HepG2 (cell line): ENCODE data around the gene RASIP1. TPM values are rescaled to one million over a fixed set of nuclear protein-coding genes. Genes with fewer than 3 reads are reported as not detected.

Source experiments
- ATAC-seq: fragments of 200-7000 bp; cut with Tn5 transposase; 3 replicates; pipeline ENCODE4 v1.9.1; 2020; ENCODE audit warnings: mild to moderate bottlenecking, moderate library complexity
- BruUV-seq: library from RNA; stranded (reverse); fragments of 400-500 nt; replicated peaks from 2 replicates; lab custom pipeline; 2021; lab: Mats Ljungman, UMichigan
- CTCF ChIA-PET: fragments of 300-600 bp; formaldehyde crosslinking; extraction: SDS; loops from one replicate; lab custom pipeline; 2021; ENCODE audit warnings: low total read pairs, inconsistent platforms, low intra/inter-chr PET ratio; lab: Yijun Ruan, JAX
- POLR2A ChIA-PET: fragments of 350-600 bp; sonication (Branson Sonifier 250); formaldehyde crosslinking; loops from one replicate; lab custom pipeline; 2020; ENCODE audit warnings: antibody characterized with exemption, inconsistent platforms; lab: Yijun Ruan, JAX
- DNase-seq: peaks from one replicate; pipeline ENCODE4 v3.0.0-alpha.2; 2015; ENCODE audit warnings: low spot score
- FAIRE-seq: peaks from 3 replicates; lab custom pipeline; 2011; peaks lifted over from hg19 to GRCh38; lab: Jason Lieb, UNC
- H2AFZ ChIP-seq: one replicate; pipeline ENCODE4 v1.6.1; 2011; ENCODE audit warnings: low read length, inconsistent platforms
- H3K27ac ChIP-seq: fragments of 300-600 bp; 3 replicates; pipeline ENCODE4 v1.8.0; 2011; ENCODE audit warnings: mixed run types, mild to moderate bottlenecking, mixed read lengths, low read length, inconsistent platforms; ENCODE audit not compliant: insufficient read depth; ENCODE audit errors: extremely low read length
- H3K27me3 ChIP-seq, 2 experiments: fragments of 200-600 bp in 1 of 2; 2 replicates in 1 of 2; 3 replicates in 1 of 2; pipeline versions ENCODE4 v1.6.0 to v1.8.0; 2011; ENCODE audit warnings: low read length in 2 of 2, mild to moderate bottlenecking in 2 of 2, moderate library complexity in 2 of 2, inconsistent platforms in 1 of 2; ENCODE audit not compliant: insufficient read depth in 2 of 2, control insufficient read depth in 1 of 2
- H3K36me3 ChIP-seq, 2 experiments: fragments of 200-600 bp in 1 of 2; replicated peaks in 1 of 2; 2 replicates in 1 of 2; 3 replicates in 1 of 2; pipeline versions ENCODE4 v1.5.1 to v1.8.0; 2011; ENCODE audit warnings: low read length in 2 of 2, inconsistent platforms in 1 of 2; ENCODE audit not compliant: insufficient read depth in 2 of 2, control insufficient read depth in 1 of 2
- H3K4me1 ChIP-seq: 2 replicates; pipeline ENCODE4 v1.5.1; 2012; ENCODE audit warnings: low read length, inconsistent platforms; ENCODE audit not compliant: insufficient read depth
- H3K4me2 ChIP-seq: 2 replicates; pipeline ENCODE4 v1.6.0; 2011; ENCODE audit warnings: low read depth, low read length, inconsistent platforms
- H3K4me3 ChIP-seq, 3 experiments: fragments of 200-600 bp in 1 of 3; sonication (generic), shearing (Covaris generic) in 1 of 3; replicated peaks in 1 of 3; 2 replicates each; pipeline ENCODE4 v1.5.1; 2011 to 2016; ENCODE audit warnings: low read length in 3 of 3, inconsistent platforms in 2 of 3, low read depth in 2 of 3, mild to moderate bottlenecking in 2 of 3, control low read depth in 1 of 3, mixed read lengths in 1 of 3; ENCODE audit not compliant: insufficient read depth in 1 of 3
- H3K79me2 ChIP-seq: one replicate; pipeline ENCODE4 v1.6.1; 2011; ENCODE audit warnings: low read length, inconsistent platforms; ENCODE audit not compliant: insufficient read depth
- H3K9ac ChIP-seq: 2 replicates; pipeline ENCODE4 v1.6.0; 2011; ENCODE audit warnings: mild to moderate bottlenecking, low read depth, low read length, inconsistent platforms; ENCODE audit not compliant: insufficient read depth
- H3K9me3 ChIP-seq: 2 replicates; pipeline ENCODE4 v1.5.1; 2012; ENCODE audit warnings: mild to moderate bottlenecking, low read length
- H4K20me1 ChIP-seq: 2 replicates; pipeline ENCODE4 v1.6.0; 2011; ENCODE audit warnings: inconsistent platforms, mild to moderate bottlenecking, low read length, moderate library complexity; ENCODE audit not compliant: insufficient read depth
- AFF4 ChIP-seq: sonication (generic); formaldehyde crosslinking; IDR thresholded peaks from 2 replicates; pipeline ENCODE4 v1.4.0; 2020; ENCODE audit warnings: missing genetic modification reagents
- BCL6 ChIP-seq: IDR thresholded peaks from 2 replicates; pipeline ENCODE4 v1.6.1; 2016; ENCODE audit warnings: missing genetic modification reagents, missing compliant biosample characterization
- CAMTA2 ChIP-seq: sonication (generic); formaldehyde crosslinking; IDR thresholded peaks from 2 replicates; pipeline ENCODE4 v1.4.0; 2020; ENCODE audit warnings: mild to moderate bottlenecking, missing genetic modification reagents, borderline replicate concordance
- HOXA5 ChIP-seq: sonication (generic); formaldehyde crosslinking; IDR thresholded peaks from 2 replicates; pipeline ENCODE4 v1.4.0; 2020; ENCODE audit warnings: missing genetic modification reagents
- JARID2 ChIP-seq: sonication (generic); formaldehyde crosslinking; IDR thresholded peaks from 2 replicates; pipeline ENCODE4 v1.8.1; 2023; ENCODE audit warnings: missing genetic modification reagents, inconsistent platforms; ENCODE audit not compliant: insufficient replicate concordance
- NBN ChIP-seq: fragments of 450-650 bp; conservative IDR thresholded peaks from 2 replicates; pipeline ENCODE4 v1.6.1; 2017
- RARG ChIP-seq: sonication (generic); formaldehyde crosslinking; IDR thresholded peaks from 2 replicates; pipeline ENCODE4 v1.4.0; 2020; ENCODE audit warnings: low read depth, mild to moderate bottlenecking, missing genetic modification reagents
- SAFB2 ChIP-seq: sonication (generic); formaldehyde crosslinking; IDR thresholded peaks from 2 replicates; pipeline ENCODE4 v1.5.1; 2020; ENCODE audit warnings: missing genetic modification reagents, low read depth, mild to moderate bottlenecking, borderline replicate concordance
- TRAFD1 ChIP-seq: sonication (generic); formaldehyde crosslinking; IDR thresholded peaks from 2 replicates; pipeline ENCODE4 v1.5.1; 2020; ENCODE audit warnings: missing genetic modification reagents, mild to moderate bottlenecking, borderline replicate concordance
- ZNF121 ChIP-seq: sonication (generic); formaldehyde crosslinking; IDR thresholded peaks from 2 replicates; pipeline ENCODE4 v1.5.0; 2020; ENCODE audit warnings: mild to moderate bottlenecking, missing genetic modification reagents
- ZNF207 ChIP-seq: fragments of 450-650 bp; IDR thresholded peaks from 2 replicates; pipeline ENCODE4 v1.6.1; 2016; ENCODE audit warnings: antibody characterized with exemption, borderline replicate concordance
- ZNF292 ChIP-seq: sonication (generic); formaldehyde crosslinking; IDR thresholded peaks from 2 replicates; pipeline ENCODE4 v1.8.1; 2022; ENCODE audit warnings: mild to moderate bottlenecking, low read depth, missing genetic modification reagents, borderline replicate concordance
- ZNF432 ChIP-seq: sonication (generic); formaldehyde crosslinking; IDR thresholded peaks from 2 replicates; pipeline ENCODE4 v1.5.0; 2020; ENCODE audit warnings: missing genetic modification reagents, mild to moderate bottlenecking, borderline replicate concordance
- ZNF777 ChIP-seq: sonication (generic); formaldehyde crosslinking; IDR thresholded peaks from 2 replicates; pipeline ENCODE4 v1.4.0; 2020; ENCODE audit warnings: missing genetic modification reagents
- WGBS: methylation state at CpG from one replicate; pipeline ENCODE4 v1.1.6; 2017; ENCODE audit warnings: low lambda C conversion rate; 5-methylcytosine and 5-hydroxymethylcytosine counted together
- in situ Hi-C: cut with HindIII; loops from 2 replicates; pipeline ENCODE4 v1.10.0; 2017; ENCODE audit warnings: low pct_unique_long_range_greater_than_20kb; ENCODE audit not compliant: extremely low pct_ligation_motif_present
- intact Hi-C: fragments of 100-400 bp; cut with micrococcal nuclease; formaldehyde crosslinking; loops from one replicate; pipeline ENCODE4 v1.10.0; 2022; ENCODE audit not compliant: unreplicated experiment
- polyA plus RNA-seq, 8 experiments: library from polyadenylated mRNA; depleted of rRNA in 3 of 8; stranded (reverse) in 7 of 8; unstranded in 1 of 8; fragments of >200 nt; fragmentation: Illumina TruSeq in 4 of 8; extraction: Trizol in 4 of 8; gene quantifications; 2 replicates each; pipeline versions ENCODE4 v1.2.1 to v1.2.3, GENCODE V29; 2011 to 2016; ENCODE audit warnings: low read depth in 4 of 8, missing spikeins in 1 of 8, mixed read lengths in 1 of 8; ENCODE audit not compliant: insufficient read depth in 1 of 8
- total RNA-seq, 5 experiments: library from RNA; depleted of rRNA; stranded (reverse); fragments of >200 nt; fragmentation: Illumina TruSeq; extraction: Trizol; gene quantifications; 2 replicates each; pipeline ENCODE4 v1.2.3, GENCODE V29; 2016; ENCODE audit warnings: low read depth in 1 of 5

RASIP1 gene
- total and polyA plus RNA-seq, 2 of the 13 experiments (the other 11 are each of a cell fraction or from before 2014, with no cell fraction given): 0.44 to 0.58 TPM

- TF ChIP-seq AFF4 (CRISPR knock-in tag): no peak
- no peak for TF ChIP-seq ZNF432
- no peak for TF ChIP-seq ZNF292 (CRISPR knock-in tag)
- TF ChIP-seq, all 625 proteins: peak for 0
Observed at GRCh38 chr19:48734625-48735024, 5.8 kb downstream of the RASIP1 start (continued).

GRCh38 chr19:48731452-48731851, 9.0 kb downstream of the RASIP1 start:
- DNase-seq: no peak
- ChIA-PET POLR2A (no interaction called here), CTCF (no interaction called here)
- FAIRE-seq: no peak
- Histone ChIP-seq H3K4me1 (no peaks in the 10 kb centered on the region), H3K4me3 (no peak overlapping the region), H3K36me3 (no peaks in the 10 kb centered on the region), H3K27ac (no peak overlapping the region), H3K27me3 (no peaks in the 10 kb centered on the region), H3K9me3 (no peaks in the 10 kb centered on the region), H3K9ac (no peak overlapping the region), H4K20me1 (no peaks in the 10 kb centered on the region), H2AFZ (no peak overlapping the region), H3K79me2 (no peaks in the 10 kb centered on the region), H3K4me2 (no peak overlapping the region)
- ATAC-seq: no peak
- TF ChIP-seq CAMTA2 (no peak), TRAFD1 (no peak), ZNF121 (no peak), JARID2 (CRISPR knock-in tag) (no peak), SAFB2 (CRISPR knock-in tag) (no peak), RARG (CRISPR knock-in tag) (no peak), NBN (no peak), ZNF777 (CRISPR knock-in tag) (no peak), HOXA5 (no peak), BCL6 (CRISPR knock-in tag) (no peak), ZNF207 (no peak)
- intact Hi-C loops (no loop called here), in situ Hi-C loops (no loop called here)
- whole genome bisulfite sequencing: 39% methylated on average over 4 of the region's 4 CpGs
- BruUV-seq: no TSS peak
